ENCODE measurements around the gene IL36G.

DNA sequence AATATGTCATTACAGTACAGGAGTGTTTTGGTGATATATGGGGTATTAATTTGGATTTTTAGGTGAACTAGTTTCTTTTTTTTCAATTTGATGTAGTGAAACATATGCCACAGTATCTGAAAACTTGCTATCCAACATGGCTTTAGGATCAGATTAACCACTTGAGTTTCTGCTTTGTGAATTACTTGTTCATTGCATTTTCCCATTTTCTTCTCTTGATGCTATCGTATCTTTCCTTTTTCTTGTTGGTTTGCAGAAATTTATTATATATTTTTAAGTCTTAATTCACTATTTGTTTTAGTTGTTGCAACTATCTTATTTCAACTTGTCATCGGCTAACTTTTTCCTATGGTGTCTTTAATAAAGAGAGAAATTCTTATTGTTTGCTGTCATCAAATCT lies 36.3 kb downstream of the IL36G start:
- TF ChIP-seq POLR2A (IDR thresholded peaks at IDR 0.05; ENCODE audit: low read depth, low read length) (no peak), TAF1 (IDR thresholded peaks at IDR 0.05; ENCODE audit: low read depth, low read length) (no peak), POLR2AphosphoS5 (IDR thresholded peaks at IDR 0.05; ENCODE audit: low read depth, low read length) (no peak), POU2F2 (IDR thresholded peaks at IDR 0.05; ENCODE audit: low read depth, low read length) (no peak), SPI1 (IDR thresholded peaks at IDR 0.05; ENCODE audit: low read depth, low read length) (no peak)
